ENCODE data around the gene RUFY2. TPM values are rescaled to one million over a fixed set of nuclear protein-coding genes. Genes with fewer than 3 reads are reported as not detected.
"Not testable (repeated sequence)": the region's sequence is repeated elsewhere in the genome, so short reads cannot be mapped to it uniquely, and the experiment has no call there.

RUFY2 gene, protein sequence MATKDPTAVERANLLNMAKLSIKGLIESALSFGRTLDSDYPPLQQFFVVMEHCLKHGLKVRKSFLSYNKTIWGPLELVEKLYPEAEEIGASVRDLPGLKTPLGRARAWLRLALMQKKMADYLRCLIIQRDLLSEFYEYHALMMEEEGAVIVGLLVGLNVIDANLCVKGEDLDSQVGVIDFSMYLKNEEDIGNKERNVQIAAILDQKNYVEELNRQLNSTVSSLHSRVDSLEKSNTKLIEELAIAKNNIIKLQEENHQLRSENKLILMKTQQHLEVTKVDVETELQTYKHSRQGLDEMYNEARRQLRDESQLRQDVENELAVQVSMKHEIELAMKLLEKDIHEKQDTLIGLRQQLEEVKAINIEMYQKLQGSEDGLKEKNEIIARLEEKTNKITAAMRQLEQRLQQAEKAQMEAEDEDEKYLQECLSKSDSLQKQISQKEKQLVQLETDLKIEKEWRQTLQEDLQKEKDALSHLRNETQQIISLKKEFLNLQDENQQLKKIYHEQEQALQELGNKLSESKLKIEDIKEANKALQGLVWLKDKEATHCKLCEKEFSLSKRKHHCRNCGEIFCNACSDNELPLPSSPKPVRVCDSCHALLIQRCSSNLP
- 10 to 100 TPM; 20.5 to 28.3 (median 26.1) TPM for total RNA-seq
- long read RNA-seq, donor 1, partial matches to known transcripts, result 0 of 1 reads
- long read RNA-seq, donor 1, other reads (novel, unspliced or antisense), result 1 of 1 reads
- long read RNA-seq, donor 2, partial matches to known transcripts, result 2 of 3 reads
- long read RNA-seq, donor 2, other reads (novel, unspliced or antisense), result 1 of 3 reads

DNA sequence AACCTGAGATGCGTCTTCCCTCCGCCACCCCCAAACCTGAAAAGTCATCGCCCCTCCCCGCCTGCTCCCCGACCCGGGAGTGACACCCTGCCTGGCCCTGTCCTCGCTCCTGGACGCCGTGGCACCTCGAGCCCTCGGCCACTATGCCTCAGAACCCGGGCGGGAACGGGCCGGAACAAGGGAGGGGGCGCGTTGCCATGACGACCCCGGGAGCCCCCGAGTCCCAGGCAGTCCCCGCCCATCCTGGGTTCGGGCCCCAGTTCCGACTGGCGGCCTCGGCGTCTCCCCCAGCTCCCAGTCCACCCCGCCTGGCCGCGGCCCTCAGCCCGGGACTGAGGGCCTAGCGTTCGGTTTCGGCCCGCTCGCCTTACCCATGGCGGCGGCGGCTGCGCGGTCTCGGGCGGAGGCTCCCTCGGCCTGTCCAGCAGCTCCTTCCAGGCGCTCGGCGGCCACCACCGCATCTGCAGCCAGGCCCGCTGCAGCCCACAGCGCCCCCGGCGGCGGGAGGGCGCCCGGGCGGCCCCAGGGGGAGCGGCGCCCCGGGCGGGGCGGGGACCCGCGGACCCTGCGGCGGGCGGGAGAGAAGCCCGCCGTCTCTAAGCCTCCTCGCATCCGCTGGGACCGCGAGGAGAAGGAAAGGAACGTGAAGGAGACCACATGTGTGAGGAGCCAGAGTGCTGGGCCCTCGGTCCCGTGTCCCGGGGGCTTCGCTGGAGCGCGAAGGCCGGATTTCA lies at the start of gene RUFY2:
Gene RUFY2 (minus strand): TSS at position 463 of the 734 bp plus-strand sequence. CDS start 88 bp downstream, at position 375.
- intact Hi-C loops (cut with DNase I, micrococcal nuclease), result no loop called here
- peak within 1 kb of the TSS; percentile 96 for H3K4me3 ChIP-seq
- H3K9me3 ChIP-seq, result no peaks in the 10 kb centered on the region
- DNase-seq, result peak; percentile 79 to 89 (median 85)
- peak; percentile 98 for TF ChIP-seq CTCF (IDR thresholded peaks at IDR 0.05)
- H3K4me1 ChIP-seq (ENCODE audit: low read depth), result peaks cover 12% of the 10 kb centered on the region
- ATAC-seq, result peak; percentile 98
- no peaks in the 10 kb centered on the region for H3K36me3 ChIP-seq (ENCODE audit: low read depth)

DNA sequence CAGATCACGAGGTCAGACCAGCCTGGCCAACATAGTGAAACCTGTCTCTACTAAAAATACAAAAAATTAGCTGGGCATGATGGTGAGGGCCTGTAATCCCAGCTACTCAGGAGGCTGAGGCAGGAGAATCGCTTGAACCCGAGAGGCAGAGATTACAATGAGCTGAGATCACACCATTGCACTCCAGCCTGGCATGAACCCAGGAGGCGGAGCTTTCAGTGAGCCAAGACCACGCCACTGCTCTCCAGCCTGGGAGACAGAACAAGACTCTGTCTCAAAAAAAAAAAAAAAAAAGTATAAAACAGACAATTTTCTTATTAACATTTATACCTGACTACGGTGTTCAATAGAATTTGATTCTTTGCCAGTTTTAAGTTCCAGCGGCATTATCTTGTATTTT lies 42.6 kb upstream of the RUFY2 start:
- H3K4me1 ChIP-seq (ENCODE audit: low read depth); H3K36me3 ChIP-seq (ENCODE audit: low read depth); intact Hi-C loops (cut with DNase I, micrococcal nuclease); H3K9me3 ChIP-seq; ATAC-seq; H3K4me3 ChIP-seq: not testable (repeated sequence)
- DNase-seq, result peak in 2 of 3 donors; percentile 25 to 38

DNA sequence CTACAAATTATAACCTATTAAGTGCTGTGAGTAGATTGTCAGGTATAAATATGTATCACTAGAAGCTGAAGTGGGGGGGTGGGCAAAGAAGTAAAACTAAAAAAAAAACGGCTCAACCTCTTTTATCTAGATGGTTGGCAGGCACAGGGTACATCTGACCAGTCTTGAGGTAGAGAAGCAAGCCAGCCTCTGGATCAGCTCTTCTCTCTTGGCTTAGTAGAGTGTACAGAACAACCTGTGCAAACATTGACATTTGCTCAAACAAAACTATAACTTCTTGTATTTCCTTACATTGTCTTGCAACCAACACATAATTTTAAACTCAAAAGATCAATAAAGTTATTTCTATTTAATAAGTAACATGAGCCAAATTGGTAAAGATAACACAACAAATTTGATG lies 39.1 kb upstream of the RUFY2 start:
- H3K4me3 ChIP-seq, result no peak overlapping the region
- no peak for TF ChIP-seq CTCF (IDR thresholded peaks at IDR 0.05)
- H3K4me1 ChIP-seq (ENCODE audit: low read depth), result no peaks in the 10 kb centered on the region
- intact Hi-C loops (cut with DNase I, micrococcal nuclease), result no loop called here
- H3K36me3 ChIP-seq (ENCODE audit: low read depth), result no peaks in the 10 kb centered on the region
- ATAC-seq (no peak), DNase-seq (no peak)
- H3K9me3 ChIP-seq, result no peaks in the 10 kb centered on the region

DNA sequence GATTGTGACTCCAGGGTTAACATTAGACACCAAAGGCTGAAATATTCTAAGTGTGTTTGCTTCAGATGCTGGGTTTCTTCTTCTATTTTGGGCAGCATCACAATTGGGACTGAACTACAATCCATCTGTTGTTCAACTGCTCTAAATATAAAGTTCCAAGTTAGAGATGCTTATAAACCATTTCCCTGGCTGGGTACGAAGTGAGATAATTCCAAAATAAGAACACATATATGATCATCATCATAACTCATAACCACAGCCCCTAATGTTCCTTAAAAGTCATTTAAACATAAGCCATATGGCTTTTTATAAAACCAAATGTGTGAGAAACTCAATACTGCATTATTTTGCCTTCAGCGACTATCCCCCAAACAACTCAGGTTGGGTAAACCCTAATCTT lies 35.9 kb upstream of the RUFY2 start:
- Histone ChIP-seq H3K4me1 (ENCODE audit: low read depth) (no peaks in the 10 kb centered on the region), H3K36me3 (ENCODE audit: low read depth) (no peaks in the 10 kb centered on the region), H3K4me3 (no peak overlapping the region), H3K9me3 (no peaks in the 10 kb centered on the region)
- TF ChIP-seq CTCF (IDR thresholded peaks at IDR 0.05), result no peak
- DNase-seq (no peak), ATAC-seq (no peak)
- intact Hi-C loops (cut with DNase I, micrococcal nuclease), result no loop called here

DNA sequence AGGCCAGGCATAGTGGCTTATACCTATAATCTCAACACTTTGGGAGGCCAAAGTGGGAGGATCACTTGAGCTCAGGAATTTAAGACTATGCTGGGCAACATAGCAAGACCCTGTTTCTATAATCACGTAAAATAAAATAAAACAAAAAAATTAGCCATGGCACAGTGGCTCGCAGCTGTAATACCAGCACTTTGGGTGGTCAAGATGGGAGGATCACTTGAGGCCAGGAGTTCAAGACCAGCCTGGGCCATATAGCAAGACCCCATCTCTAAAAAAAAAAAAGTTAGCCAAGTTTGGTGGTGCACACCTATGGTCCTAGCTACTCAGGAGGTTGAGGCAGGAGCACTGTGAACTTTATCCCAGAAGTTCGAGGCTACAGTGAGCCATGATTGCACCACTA lies 33.8 kb upstream of the RUFY2 start:
- no peak for ATAC-seq
- Histone ChIP-seq H3K4me1 (ENCODE audit: low read depth) (no peaks in the 10 kb centered on the region), H3K36me3 (ENCODE audit: low read depth) (no peaks in the 10 kb centered on the region), H3K4me3 (no peak overlapping the region), H3K9me3 (no peaks in the 10 kb centered on the region)
- no peak for DNase-seq
- intact Hi-C loops (cut with DNase I, micrococcal nuclease), result no loop called here
- TF ChIP-seq CTCF (IDR thresholded peaks at IDR 0.05), result no peak

Data from mucosa of descending colon (tissue), 3 donors.